GM18511 (cell line): ENCODE results near the gene KIAA1210.

Source experiments
- ATAC-seq: cut with Tn5 transposase; IDR thresholded peaks from one replicate; pipeline ENCODE4 v1.9.1; 2021; ENCODE audit warnings: mild to moderate bottlenecking, moderate library complexity; ENCODE audit not compliant: unreplicated experiment

The KIAA1210 gene

GRCh38 chrX:119127650-119128049, at the start of gene KIAA1210:
Gene KIAA1210, minus strand, starts transcription at chrX:119127812. Its CDS starts 4,170 bp downstream, at chrX:119123642.
- ATAC-seq: no peak

- no peak for ATAC-seq
Observed at GRCh38 chrX:119177278-119177677, 49.7 kb upstream of the KIAA1210 start.

GRCh38 chrX:119174900-119175299, 47.3 kb upstream of the KIAA1210 start:
- no peak for ATAC-seq

GRCh38 chrX:119168104-119168503, 40.5 kb upstream of the KIAA1210 start:
- no peak for ATAC-seq

- ATAC-seq: no peak
Observed at GRCh38 chrX:119158226-119158625, 30.6 kb upstream of the KIAA1210 start.

GRCh38 chrX:119156241-119156640, 28.6 kb upstream of the KIAA1210 start:
- ATAC-seq: no peak

- ATAC-seq: no peak
Observed at GRCh38 chrX:119155416-119156035, 27.9 kb upstream of the KIAA1210 start.

- no peak for ATAC-seq
Observed at GRCh38 chrX:119151051-119151380, 23.4 kb upstream of the KIAA1210 start.

- ATAC-seq: no peak
Observed at GRCh38 chrX:119150163-119151050, 22.8 kb upstream of the KIAA1210 start.

GRCh38 chrX:119147486-119147885, 19.9 kb upstream of the KIAA1210 start:
- no peak for ATAC-seq

GRCh38 chrX:119145241-119145653, 17.6 kb upstream of the KIAA1210 start:
- no peak for ATAC-seq

GRCh38 chrX:119134466-119134865, 6.9 kb upstream of the KIAA1210 start:
- ATAC-seq: no peak

GRCh38 chrX:119132961-119133360, 5.3 kb upstream of the KIAA1210 start:
- ATAC-seq: no peak

- no peak for ATAC-seq
Observed at GRCh38 chrX:119132316-119132715, 4.7 kb upstream of the KIAA1210 start.

- ATAC-seq: no peak
Observed at GRCh38 chrX:119130911-119131310, 3.3 kb upstream of the KIAA1210 start.

GRCh38 chrX:119121341-119121740, 6.3 kb downstream of the KIAA1210 start:
- no peak for ATAC-seq

- peak; percentile 83 for ATAC-seq
Observed at GRCh38 chrX:119118780-119119395, 8.7 kb downstream of the KIAA1210 start.

GRCh38 chrX:119107206-119107605, 20.4 kb downstream of the KIAA1210 start:
- ATAC-seq: no peak

GRCh38 chrX:119105826-119106225, 21.8 kb downstream of the KIAA1210 start:
- ATAC-seq: no peak

- no peak for ATAC-seq
Observed at GRCh38 chrX:119101168-119101567, 26.4 kb downstream of the KIAA1210 start.

- ATAC-seq: no peak
Observed at GRCh38 chrX:119095936-119096335, 31.7 kb downstream of the KIAA1210 start.

- ATAC-seq: no peak
Observed at GRCh38 chrX:119094819-119095218, 32.8 kb downstream of the KIAA1210 start.
